ENCODE measurements around the gene SUSD4. TPM values are rescaled to one million over a fixed set of nuclear protein-coding genes. Genes with fewer than 3 reads are reported as not detected.

The SUSD4 gene
- total RNA-seq, 1 donor from 2014 or later = 11.2 TPM

DNA sequence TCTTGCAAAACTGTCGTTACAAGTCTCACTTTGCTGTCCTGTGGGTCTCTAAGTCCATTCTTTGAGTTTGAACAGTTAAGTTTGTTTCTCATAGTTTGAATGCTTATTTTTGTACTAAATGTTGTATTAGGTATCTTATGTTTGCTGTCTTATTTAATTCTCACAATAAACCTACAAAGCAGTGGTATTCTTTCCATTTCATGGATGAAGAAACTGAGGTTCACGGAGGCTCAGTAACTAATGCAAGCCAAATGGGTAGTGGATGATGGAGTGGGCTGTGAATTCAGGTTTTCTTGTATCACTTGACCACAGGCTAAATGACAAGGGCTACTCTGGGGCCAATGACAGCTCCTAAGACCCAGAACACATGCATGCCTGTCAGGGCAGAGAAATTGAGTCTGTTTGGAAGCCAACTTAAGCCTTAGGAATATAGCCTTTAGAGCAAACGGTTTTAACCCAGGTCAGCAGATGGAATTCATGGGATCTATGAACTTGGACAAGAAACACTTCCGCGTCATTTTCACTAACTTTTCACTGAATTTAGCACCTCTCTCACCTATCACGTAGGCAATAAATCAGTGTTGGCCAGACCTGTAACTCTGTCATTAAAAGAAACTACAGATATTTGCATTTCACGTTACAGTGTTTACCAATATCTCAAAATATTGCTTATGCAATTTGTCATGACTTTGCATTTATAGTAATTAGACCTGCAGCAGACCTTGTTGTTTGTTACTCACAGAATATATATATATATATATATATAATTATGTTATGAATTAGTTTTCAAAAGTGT, 153.8 kb downstream of the SUSD4 start:
- DNase-seq = no peak

- no peak for DNase-seq
Measured at GRCh38 chr1:223209293-223209898, 154.6 kb downstream of the SUSD4 start.

GRCh38 chr1:223208164-223209076, 155.6 kb downstream of the SUSD4 start:
- no peak for DNase-seq

DNA sequence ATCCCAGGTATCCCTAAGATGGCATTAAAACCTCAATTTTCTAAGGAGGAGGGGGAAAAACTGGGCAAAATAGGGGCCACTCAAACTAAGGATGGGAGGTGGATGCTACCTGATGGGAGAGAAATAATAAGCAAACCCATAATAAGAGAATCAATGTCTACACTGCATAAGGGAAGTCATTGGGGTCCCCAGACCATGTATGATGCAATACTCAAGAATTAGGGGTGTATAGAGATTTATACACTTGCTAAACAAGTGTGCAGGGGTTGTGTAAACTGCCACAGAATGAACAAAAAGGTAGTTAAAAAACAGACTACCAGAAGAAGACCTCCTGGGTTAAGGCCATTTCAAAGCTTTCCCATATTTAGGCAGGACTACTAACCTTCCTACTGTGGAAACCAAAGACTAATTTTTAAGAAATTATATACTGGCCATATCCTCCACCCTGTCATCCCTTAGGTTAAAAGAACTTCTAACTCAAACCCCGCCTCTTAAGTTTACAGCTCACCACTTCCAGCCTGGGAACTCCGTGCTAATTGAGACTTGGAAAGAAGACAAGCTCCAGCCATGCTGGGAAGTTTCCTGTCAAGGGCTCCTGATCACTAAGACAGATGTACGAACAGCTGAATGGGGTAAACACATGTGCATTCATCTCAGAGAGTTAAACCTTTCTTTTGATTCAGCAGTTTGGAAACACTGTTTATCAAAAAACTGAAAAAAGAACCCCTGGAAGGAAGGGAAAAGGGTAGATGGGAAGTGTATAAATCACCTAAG, 156.5 kb downstream of the SUSD4 start:
- DNase-seq = no peak

- no peak for DNase-seq
Measured at GRCh38 chr1:223204424-223204823, 159.6 kb downstream of the SUSD4 start.

GRCh38 chr1:223203694-223204093, 160.3 kb downstream of the SUSD4 start:
- DNase-seq = no peak

- DNase-seq = no peak
Measured at GRCh38 chr1:223203034-223203408, 161.0 kb downstream of the SUSD4 start.

- DNase-seq = no peak
Measured at GRCh38 chr1:223202376-223203033, 161.5 kb downstream of the SUSD4 start.

GRCh38 chr1:223201967-223202366, 162.0 kb downstream of the SUSD4 start:
- DNase-seq = no peak

GRCh38 chr1:223200903-223201302, 163.1 kb downstream of the SUSD4 start:
- DNase-seq = no peak

DNA sequence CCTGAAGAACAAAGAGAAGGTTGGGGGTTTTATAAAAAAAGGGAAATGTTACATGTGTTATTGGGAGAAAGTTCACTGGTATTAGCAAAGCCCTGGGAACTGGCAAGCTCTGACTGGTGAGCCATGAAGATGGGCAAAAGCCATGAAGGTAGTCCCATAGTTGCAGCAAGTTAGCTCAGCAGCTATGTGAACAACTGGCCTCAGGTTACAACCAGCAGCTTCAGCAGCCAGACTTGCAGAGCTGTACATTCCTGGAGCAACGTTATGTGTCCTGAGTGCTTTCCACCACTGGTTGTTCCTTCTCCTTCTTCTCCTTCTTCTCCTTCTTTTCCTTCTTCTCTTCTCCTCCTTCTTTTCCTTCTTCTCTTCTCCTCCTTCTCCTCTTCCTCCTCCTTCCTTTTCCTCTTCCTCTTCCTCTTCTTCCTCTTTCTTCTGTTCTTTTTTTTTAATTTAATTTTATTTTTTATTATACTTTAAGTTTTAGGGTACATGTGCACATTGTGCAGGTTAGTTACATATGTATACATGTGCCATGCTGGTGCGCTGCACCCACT, 164.8 kb downstream of the SUSD4 start:
- no peak for DNase-seq

DNA sequence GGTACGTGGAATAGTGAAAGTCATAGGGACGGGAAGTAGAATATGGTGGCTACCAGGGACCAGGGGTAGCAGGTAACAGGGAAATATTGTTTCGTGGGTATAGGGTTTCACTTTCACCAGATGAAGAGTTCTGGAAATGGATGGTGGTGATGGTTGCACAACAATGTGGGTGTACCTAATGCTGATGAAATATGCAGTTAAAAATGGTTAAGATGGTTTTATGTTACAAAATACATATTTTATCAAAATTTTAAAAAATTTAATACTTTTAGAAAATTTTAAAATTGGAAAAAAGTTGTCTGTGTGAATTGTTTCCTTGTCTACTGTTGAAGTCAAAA, 165.4 kb downstream of the SUSD4 start:
- DNase-seq = no peak

DNA sequence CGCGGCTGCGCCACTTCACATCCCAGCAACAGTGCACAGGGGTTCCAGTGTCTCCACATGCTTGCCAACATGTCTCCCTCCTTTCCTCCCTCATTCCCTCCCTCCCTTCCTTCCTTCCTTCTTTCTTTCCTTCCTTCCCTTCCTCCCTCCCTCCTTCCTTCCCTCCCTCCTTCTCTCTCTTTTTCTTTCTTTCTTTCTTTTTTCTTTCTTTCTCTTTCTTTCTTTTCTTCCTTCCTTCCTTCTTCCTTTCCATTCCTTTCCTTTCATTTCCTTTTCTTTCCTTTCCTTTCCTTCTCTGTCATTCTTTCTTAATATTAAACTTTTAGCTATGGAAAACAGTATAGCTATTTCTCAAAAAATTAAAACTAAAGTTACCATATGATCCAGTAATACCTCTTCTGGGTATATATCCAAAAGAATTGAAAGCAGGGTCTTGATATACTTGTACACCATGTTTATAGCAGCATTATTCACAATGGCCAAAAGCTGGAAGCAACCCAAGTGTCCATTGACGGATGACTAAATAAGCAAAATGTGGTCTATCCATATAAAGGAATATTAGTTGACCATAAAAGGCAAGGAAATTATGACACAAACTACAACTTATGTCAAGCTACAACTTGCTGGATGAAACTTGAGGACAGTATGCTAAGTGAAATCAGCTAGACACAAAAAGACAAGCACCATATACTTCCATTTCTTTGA, 165.9 kb downstream of the SUSD4 start:
- DNase-seq = no peak

DNA sequence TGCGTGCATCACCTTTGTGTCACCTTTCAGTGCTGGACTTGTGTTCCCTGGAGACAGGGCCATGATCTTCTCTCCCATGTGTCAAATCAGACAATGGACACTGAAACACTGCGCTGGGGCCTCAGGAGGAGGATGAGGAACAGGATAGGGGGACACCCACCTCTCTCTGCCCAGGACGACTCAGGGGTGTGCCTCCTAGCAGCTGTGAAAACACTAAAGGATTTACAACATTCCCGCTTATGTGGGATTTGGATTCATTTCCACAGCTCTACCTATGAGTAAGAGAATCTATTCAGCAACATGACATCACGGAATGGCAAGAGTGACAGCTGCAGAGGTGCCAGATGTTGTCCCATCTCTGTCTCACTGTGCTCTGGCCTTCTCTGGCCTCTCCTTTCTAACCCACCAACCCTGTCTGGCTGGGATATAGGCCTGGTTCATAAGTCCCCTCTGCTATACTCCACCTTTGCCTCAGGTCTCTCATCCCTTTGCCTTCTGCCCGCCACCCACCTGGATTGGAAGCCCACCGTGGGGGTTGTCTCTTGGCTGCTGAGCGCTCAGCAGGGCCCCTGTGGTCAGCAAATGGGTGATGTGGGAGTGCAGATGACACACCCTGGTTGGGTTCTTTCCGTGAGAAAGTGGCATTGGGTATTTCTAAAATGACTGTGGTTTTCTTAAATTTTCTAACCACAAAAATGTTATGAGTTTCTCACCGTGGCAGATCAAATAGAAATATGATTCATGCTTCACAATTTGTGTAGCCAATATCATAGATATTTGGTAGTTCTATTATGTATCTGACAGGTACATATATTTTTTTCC, 173.9 kb downstream of the SUSD4 start:
- no peak for DNase-seq

DNA sequence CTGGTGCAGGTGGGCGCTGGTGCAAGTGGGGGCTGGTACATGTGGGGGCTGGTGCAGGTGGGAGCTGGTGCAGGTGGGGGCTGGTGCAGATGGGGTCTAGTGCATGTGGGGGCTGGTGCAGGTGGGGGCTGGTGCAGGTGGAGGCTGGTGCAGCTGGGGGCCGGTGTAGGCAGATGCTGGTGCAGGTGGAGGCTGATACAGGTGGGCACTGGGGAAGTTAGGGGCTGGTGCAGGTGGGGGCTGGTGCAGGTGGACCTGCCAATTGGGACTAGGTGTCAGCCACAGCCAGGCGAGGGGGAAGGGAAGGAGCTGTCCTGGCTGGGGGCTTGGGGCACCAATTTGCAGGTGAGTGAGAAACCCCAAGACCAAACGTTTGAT, 174.5 kb downstream of the SUSD4 start:
- DNase-seq = no peak

- no peak for DNase-seq
Measured at GRCh38 chr1:223188618-223189356, 175.2 kb downstream of the SUSD4 start.

DNA sequence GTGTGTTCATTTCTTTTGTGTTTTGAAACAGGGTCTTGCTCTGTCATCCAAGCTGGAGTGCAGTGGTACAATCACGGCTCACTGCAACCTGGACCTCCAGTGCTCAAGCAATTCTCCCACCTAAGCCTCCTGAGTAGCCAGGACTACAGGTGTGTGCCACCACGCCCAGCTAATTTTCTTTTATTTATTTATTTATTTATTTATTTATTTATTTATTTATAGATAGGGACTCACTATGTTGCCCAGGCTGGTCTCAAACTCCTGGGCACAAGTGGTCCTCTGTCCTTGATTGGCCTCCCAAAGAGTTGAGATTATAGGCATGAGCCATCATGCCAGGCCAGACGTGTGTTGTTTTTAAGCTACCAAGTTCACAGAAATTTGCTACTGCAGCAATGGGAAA, 177.2 kb downstream of the SUSD4 start:
- DNase-seq = no peak

GRCh38 chr1:223183268-223183862, 180.6 kb downstream of the SUSD4 start:
- no peak for DNase-seq
